Measurements from ENCODE around the gene SWAP70.

The SWAP70 gene

GRCh38 chr11:9663699-9664275, at the start of gene SWAP70:
Gene SWAP70 (plus strand): TSS chr11:9664077. CDS start chr11:9664180, 103 bp downstream.
- peak; percentile 84 for DNase-seq (ENCODE audit: extremely low spot score)
- CTCF ChIA-PET, result no interaction called here
- POLR2A ChIA-PET, result no interaction called here
- TF ChIP-seq BHLHE40 (IDR thresholded peaks at IDR 0.05; ENCODE audit: borderline replicate concordance), result no peak
- TF ChIP-seq L3MBTL2 (conservative IDR thresholded peaks at IDR 0.05), result peak; percentile 1; the same call in 1 of the 2 replicates

- ChIA-PET CTCF (no interaction called here), POLR2A (no interaction called here)
- TF ChIP-seq L3MBTL2 (conservative IDR thresholded peaks at IDR 0.05) (no peak), ELF4 (IDR thresholded peaks at IDR 0.05) (no peak), PKNOX1 (IDR thresholded peaks at IDR 0.05) (no peak), FOXK2 (IDR thresholded peaks at IDR 0.05) (no peak), SUZ12 (IDR thresholded peaks at IDR 0.05) (no peak), BHLHE40 (IDR thresholded peaks at IDR 0.05; ENCODE audit: borderline replicate concordance) (no peak), FOXM1 (IDR thresholded peaks at IDR 0.05; ENCODE audit: borderline replicate concordance) (no peak), HDGF (IDR thresholded peaks at IDR 0.05; ENCODE audit: borderline replicate concordance) (no peak), NFRKB (IDR thresholded peaks at IDR 0.05) (no peak), ZNF384 (IDR thresholded peaks at IDR 0.05) (no peak), SP1 (IDR thresholded peaks at IDR 0.05) (no peak), LEF1 (IDR thresholded peaks at IDR 0.05; ENCODE audit: borderline replicate concordance) (no peak), FOXA1 (IDR thresholded peaks at IDR 0.05) (no peak)
- DNase-seq (ENCODE audit: extremely low spot score), result no peak
Measured at GRCh38 chr11:9615031-9615451, 48.8 kb upstream of the SWAP70 start.

GRCh38 chr11:9616042-9616675, 47.7 kb upstream of the SWAP70 start:
- TF ChIP-seq LEF1 (IDR thresholded peaks at IDR 0.05; ENCODE audit: borderline replicate concordance) (no peak), ARNT (IDR thresholded peaks at IDR 0.05) (no peak), SUZ12 (IDR thresholded peaks at IDR 0.05) (no peak), NFRKB (IDR thresholded peaks at IDR 0.05) (no peak), ZNF384 (IDR thresholded peaks at IDR 0.05) (no peak), HDGF (IDR thresholded peaks at IDR 0.05; ENCODE audit: borderline replicate concordance) (no peak), SP1 (IDR thresholded peaks at IDR 0.05) (no peak), L3MBTL2 (conservative IDR thresholded peaks at IDR 0.05) (no peak), ELF4 (IDR thresholded peaks at IDR 0.05) (no peak), FOXM1 (IDR thresholded peaks at IDR 0.05; ENCODE audit: borderline replicate concordance) (no peak), PKNOX1 (IDR thresholded peaks at IDR 0.05) (no peak), CTBP1 (IDR thresholded peaks at IDR 0.05; ENCODE audit: borderline replicate concordance) (no peak)
- no peak for DNase-seq (ENCODE audit: extremely low spot score)
- POLR2A ChIA-PET, result no interaction called here
- CTCF ChIA-PET, result no interaction called here

GRCh38 chr11:9616858-9617257, 47.0 kb upstream of the SWAP70 start:
- no peak for DNase-seq (ENCODE audit: extremely low spot score)
- POLR2A ChIA-PET, result no interaction called here
- TF ChIP-seq TARDBP (IDR thresholded peaks at IDR 0.05), result no peak
- TF ChIP-seq ARNT (IDR thresholded peaks at IDR 0.05), result no peak
- no peak for TF ChIP-seq FOXK2 (IDR thresholded peaks at IDR 0.05)
- CTCF ChIA-PET, result interaction anchor here (0.6 kb wide), 1 partner anchor 692 kb away, joined by 4 read pairs; no protein-coding TSS in a partner anchor

- CTCF ChIA-PET, result interaction anchor here (0.7 kb wide), 1 partner anchor 111 kb away, joined by 3 read pairs; no protein-coding TSS in a partner anchor
- no peak for TF ChIP-seq ELF4 (IDR thresholded peaks at IDR 0.05)
- no peak for TF ChIP-seq PKNOX1 (IDR thresholded peaks at IDR 0.05)
- no peak for TF ChIP-seq NFRKB (IDR thresholded peaks at IDR 0.05)
- TF ChIP-seq CTBP1 (IDR thresholded peaks at IDR 0.05; ENCODE audit: borderline replicate concordance), result no peak
- TF ChIP-seq L3MBTL2 (conservative IDR thresholded peaks at IDR 0.05), result no peak
- no peak for TF ChIP-seq FOXK2 (IDR thresholded peaks at IDR 0.05)
- TF ChIP-seq ZNF384 (IDR thresholded peaks at IDR 0.05), result no peak
- no peak for TF ChIP-seq SUZ12 (IDR thresholded peaks at IDR 0.05)
- no peak for TF ChIP-seq BHLHE40 (IDR thresholded peaks at IDR 0.05; ENCODE audit: borderline replicate concordance)
- TF ChIP-seq TARDBP (IDR thresholded peaks at IDR 0.05), result no peak
- TF ChIP-seq HDGF (IDR thresholded peaks at IDR 0.05; ENCODE audit: borderline replicate concordance), result no peak
- no peak for TF ChIP-seq FOXM1 (IDR thresholded peaks at IDR 0.05; ENCODE audit: borderline replicate concordance)
- no peak for TF ChIP-seq LEF1 (IDR thresholded peaks at IDR 0.05; ENCODE audit: borderline replicate concordance)
- TF ChIP-seq SP1 (IDR thresholded peaks at IDR 0.05), result no peak
- TF ChIP-seq FOXA1 (IDR thresholded peaks at IDR 0.05), result no peak
- TF ChIP-seq ARNT (IDR thresholded peaks at IDR 0.05), result no peak
- POLR2A ChIA-PET, result no interaction called here
- DNase-seq (ENCODE audit: extremely low spot score), result no peak
Measured at GRCh38 chr11:9617940-9618339, 45.9 kb upstream of the SWAP70 start.

GRCh38 chr11:9619004-9619403, 44.9 kb upstream of the SWAP70 start:
- no peak for TF ChIP-seq BHLHE40 (IDR thresholded peaks at IDR 0.05; ENCODE audit: borderline replicate concordance)
- no peak for TF ChIP-seq FOXK2 (IDR thresholded peaks at IDR 0.05)
- no peak for TF ChIP-seq ELF4 (IDR thresholded peaks at IDR 0.05)
- TF ChIP-seq HDGF (IDR thresholded peaks at IDR 0.05; ENCODE audit: borderline replicate concordance), result no peak
- no peak for TF ChIP-seq PKNOX1 (IDR thresholded peaks at IDR 0.05)
- no peak for TF ChIP-seq FOXA1 (IDR thresholded peaks at IDR 0.05)
- TF ChIP-seq SP1 (IDR thresholded peaks at IDR 0.05), result no peak
- no peak for TF ChIP-seq LEF1 (IDR thresholded peaks at IDR 0.05; ENCODE audit: borderline replicate concordance)
- TF ChIP-seq CTBP1 (IDR thresholded peaks at IDR 0.05; ENCODE audit: borderline replicate concordance), result no peak
- no peak for TF ChIP-seq ARNT (IDR thresholded peaks at IDR 0.05)
- TF ChIP-seq SUZ12 (IDR thresholded peaks at IDR 0.05), result no peak
- TF ChIP-seq NFRKB (IDR thresholded peaks at IDR 0.05), result no peak
- no peak for TF ChIP-seq TARDBP (IDR thresholded peaks at IDR 0.05)
- TF ChIP-seq FOXM1 (IDR thresholded peaks at IDR 0.05; ENCODE audit: borderline replicate concordance), result no peak
- DNase-seq (ENCODE audit: extremely low spot score), result no peak
- ChIA-PET POLR2A (no interaction called here), CTCF (no interaction called here)
